ENCODE data around the gene DGKD.

GRCh38 chr2:233354971-233355574 is 779 bp downstream of the DGKD start:
- TF ChIP-seq, protein P1, sequence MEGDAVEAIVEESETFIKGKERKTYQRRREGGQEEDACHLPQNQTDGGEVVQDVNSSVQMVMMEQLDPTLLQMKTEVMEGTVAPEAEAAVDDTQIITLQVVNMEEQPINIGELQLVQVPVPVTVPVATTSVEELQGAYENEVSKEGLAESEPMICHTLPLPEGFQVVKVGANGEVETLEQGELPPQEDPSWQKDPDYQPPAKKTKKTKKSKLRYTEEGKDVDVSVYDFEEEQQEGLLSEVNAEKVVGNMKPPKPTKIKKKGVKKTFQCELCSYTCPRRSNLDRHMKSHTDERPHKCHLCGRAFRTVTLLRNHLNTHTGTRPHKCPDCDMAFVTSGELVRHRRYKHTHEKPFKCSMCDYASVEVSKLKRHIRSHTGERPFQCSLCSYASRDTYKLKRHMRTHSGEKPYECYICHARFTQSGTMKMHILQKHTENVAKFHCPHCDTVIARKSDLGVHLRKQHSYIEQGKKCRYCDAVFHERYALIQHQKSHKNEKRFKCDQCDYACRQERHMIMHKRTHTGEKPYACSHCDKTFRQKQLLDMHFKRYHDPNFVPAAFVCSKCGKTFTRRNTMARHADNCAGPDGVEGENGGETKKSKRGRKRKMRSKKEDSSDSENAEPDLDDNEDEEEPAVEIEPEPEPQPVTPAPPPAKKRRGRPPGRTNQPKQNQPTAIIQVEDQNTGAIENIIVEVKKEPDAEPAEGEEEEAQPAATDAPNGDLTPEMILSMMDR (IDR thresholded peaks at IDR 0.05; ENCODE audit: low read depth, low read length) = no peak
- TF ChIP-seq EZH2phosphoT487 (IDR thresholded peaks at IDR 0.05; ENCODE audit: low read depth) = no peak

Data from OCI-LY3 (cell line).